Measurements from ENCODE around the gene C16orf92. TPM values are rescaled to one million over a fixed set of nuclear protein-coding genes. Genes with fewer than 3 reads are reported as not detected.

The C16orf92 gene
- total RNA-seq, 2 donors from 2014 or later = not detected

DNA sequence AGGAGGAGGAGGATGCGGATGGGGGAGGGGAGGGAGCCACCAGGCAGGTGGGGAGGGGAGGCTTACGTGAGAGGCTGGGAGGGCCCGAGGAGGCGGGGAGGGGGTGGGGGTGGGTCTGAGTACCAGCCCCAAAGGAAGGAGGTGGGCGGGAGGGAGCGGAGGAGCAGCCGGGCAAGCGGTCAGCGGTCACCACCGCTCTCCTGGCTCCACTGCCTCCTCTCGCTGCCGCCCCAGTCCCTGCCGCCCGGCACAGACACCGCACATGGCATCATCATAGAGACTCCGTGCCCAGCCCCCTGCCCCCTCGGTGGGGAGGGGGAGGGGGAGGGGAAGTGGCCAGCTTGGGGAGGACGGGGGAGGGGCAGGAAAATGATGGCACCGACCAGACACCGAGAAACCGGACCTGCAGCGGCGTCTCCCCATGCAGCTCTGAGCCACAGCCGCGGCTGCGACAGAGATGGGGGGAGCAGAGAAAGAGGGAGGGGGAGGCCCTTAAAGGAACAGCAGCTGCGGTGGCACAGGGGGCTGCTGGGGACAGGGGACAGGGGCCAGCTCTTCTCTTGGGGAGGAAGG, 7.9 kb downstream of the C16orf92 start, which contains the start of gene TLCD3B:
TLCD3B (minus strand) TSS at position 431 of the 573 bp plus-strand sequence. CDS start 744 bp downstream, outside the sequence.
- H3K9me3 Mint-ChIP-seq = no peaks in the 10 kb centered on the region
- H3K4me3 Mint-ChIP-seq = peak within 1 kb of the TSS; percentile 47
- Histone ChIP-seq H3K36me3 (ENCODE audit: control insufficient read depth, insufficient read depth, low read length) (no peaks in the 10 kb centered on the region), H3K27me3 (ENCODE audit: control insufficient read depth, insufficient read depth, low read length, poor library complexity, severe bottlenecking) (peaks cover 35% of the 10 kb centered on the region), H3K4me1 (ENCODE audit: control insufficient read depth, insufficient read depth, low read length) (no peaks in the 10 kb centered on the region), H3K9me3 (ENCODE audit: control insufficient read depth, low read length) (no peaks in the 10 kb centered on the region), H3K9ac (ENCODE audit: extremely low read depth, low read length, poor library complexity, severe bottlenecking) (no peak within 1 kb of the TSS), H3K27ac (ENCODE audit: low read depth, low read length) (no peak within 1 kb of the TSS), H3K4me3 (ENCODE audit: low read length) (peak within 1 kb of the TSS; percentile 45)
- peak; percentile 81 for DNase-seq
- no peak within 1 kb of the TSS for H3K27ac Mint-ChIP-seq
- no peaks in the 10 kb centered on the region for H3K36me3 Mint-ChIP-seq (ENCODE audit: low read depth)
- 2% methylated on average over 25 of the region's 27 CpGs; no CpG with 5 or more reads in 1 of the 2 experiments for WGBS, 2 experiments (ENCODE audit: insufficient coverage in 1 of 2, insufficient read length in 1 of 2)
- peaks cover 2% of the 10 kb centered on the region for H3K4me1 Mint-ChIP-seq
- TF ChIP-seq, protein P1, sequence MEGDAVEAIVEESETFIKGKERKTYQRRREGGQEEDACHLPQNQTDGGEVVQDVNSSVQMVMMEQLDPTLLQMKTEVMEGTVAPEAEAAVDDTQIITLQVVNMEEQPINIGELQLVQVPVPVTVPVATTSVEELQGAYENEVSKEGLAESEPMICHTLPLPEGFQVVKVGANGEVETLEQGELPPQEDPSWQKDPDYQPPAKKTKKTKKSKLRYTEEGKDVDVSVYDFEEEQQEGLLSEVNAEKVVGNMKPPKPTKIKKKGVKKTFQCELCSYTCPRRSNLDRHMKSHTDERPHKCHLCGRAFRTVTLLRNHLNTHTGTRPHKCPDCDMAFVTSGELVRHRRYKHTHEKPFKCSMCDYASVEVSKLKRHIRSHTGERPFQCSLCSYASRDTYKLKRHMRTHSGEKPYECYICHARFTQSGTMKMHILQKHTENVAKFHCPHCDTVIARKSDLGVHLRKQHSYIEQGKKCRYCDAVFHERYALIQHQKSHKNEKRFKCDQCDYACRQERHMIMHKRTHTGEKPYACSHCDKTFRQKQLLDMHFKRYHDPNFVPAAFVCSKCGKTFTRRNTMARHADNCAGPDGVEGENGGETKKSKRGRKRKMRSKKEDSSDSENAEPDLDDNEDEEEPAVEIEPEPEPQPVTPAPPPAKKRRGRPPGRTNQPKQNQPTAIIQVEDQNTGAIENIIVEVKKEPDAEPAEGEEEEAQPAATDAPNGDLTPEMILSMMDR (conservative IDR thresholded peaks at IDR 0.05) = no peak
- H3K27me3 Mint-ChIP-seq (ENCODE audit: insufficient read depth) = peaks cover 65% of the 10 kb centered on the region

- Mint-ChIP-seq H3K9me3 (no peaks in the 10 kb centered on the region), H3K27ac (no peak overlapping the region)
- H3K9ac ChIP-seq (ENCODE audit: extremely low read depth, low read length, poor library complexity, severe bottlenecking) = no peak overlapping the region
Measured at GRCh38 chr16:30031477-30031918, 8.5 kb downstream of the C16orf92 start.

DNA sequence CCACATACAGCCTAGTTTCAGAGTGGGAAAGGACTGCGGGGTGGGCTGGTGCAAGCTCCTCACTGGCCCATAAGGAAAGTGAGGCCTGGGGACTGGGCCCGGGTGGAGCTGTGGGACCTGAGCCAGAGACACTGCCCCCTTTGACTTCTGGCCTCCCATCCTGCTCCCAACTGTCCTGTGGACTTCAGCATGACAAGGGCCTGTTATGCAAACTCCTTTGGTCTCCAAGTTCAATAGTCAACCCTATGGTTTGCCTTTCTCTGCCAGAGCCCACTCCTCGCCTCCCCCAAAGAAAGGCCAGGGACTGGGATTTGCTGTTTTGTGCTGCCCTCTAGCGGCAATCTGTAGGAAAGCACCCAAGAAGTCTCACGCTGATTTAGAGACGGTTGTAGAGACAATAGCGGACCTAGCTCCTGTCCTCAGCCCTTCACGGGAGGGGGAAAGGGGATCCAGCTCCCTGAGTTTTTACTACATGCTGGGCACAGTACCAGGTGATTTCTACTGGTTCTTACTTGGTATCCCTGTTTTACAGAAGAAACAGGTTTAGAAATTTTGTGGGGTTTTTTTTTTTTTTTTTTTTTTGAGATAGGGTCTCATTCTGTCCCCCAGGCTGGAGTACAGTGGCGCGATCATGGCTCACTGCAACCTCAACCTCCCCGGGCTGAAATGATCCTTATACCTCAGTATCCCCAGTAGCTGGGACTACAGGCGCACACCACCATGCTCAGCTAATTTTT, 9.3 kb downstream of the C16orf92 start:
- DNase-seq = peak; percentile 93
- Histone ChIP-seq H3K36me3 (ENCODE audit: control insufficient read depth, insufficient read depth, low read length) (no peaks in the 10 kb centered on the region), H3K4me3 (ENCODE audit: low read length) (no peak overlapping the region), H3K9me3 (ENCODE audit: control insufficient read depth, low read length) (no peaks in the 10 kb centered on the region), H3K27me3 (ENCODE audit: control insufficient read depth, insufficient read depth, low read length, poor library complexity, severe bottlenecking) (peaks cover 42% of the 10 kb centered on the region), H3K9ac (ENCODE audit: extremely low read depth, low read length, poor library complexity, severe bottlenecking) (no peak overlapping the region), H3K27ac (ENCODE audit: low read depth, low read length) (no peak overlapping the region), H3K4me1 (ENCODE audit: control insufficient read depth, insufficient read depth, low read length) (no peaks in the 10 kb centered on the region)
- H3K4me3 Mint-ChIP-seq = peak overlapping the region; percentile 47
- H3K4me1 Mint-ChIP-seq = peaks cover 2% of the 10 kb centered on the region
- H3K9me3 Mint-ChIP-seq = no peaks in the 10 kb centered on the region
- 27 to 39% methylated on average over 8 to 12 of the region's 12 CpGs for WGBS, 2 experiments (ENCODE audit: insufficient coverage in 1 of 2, insufficient read length in 1 of 2)
- no peaks in the 10 kb centered on the region for H3K36me3 Mint-ChIP-seq (ENCODE audit: low read depth)
- peaks cover 72% of the 10 kb centered on the region for H3K27me3 Mint-ChIP-seq (ENCODE audit: insufficient read depth)
- TF ChIP-seq, protein P1 (conservative IDR thresholded peaks at IDR 0.05) = peak; percentile 91
- no peak overlapping the region for H3K27ac Mint-ChIP-seq

More at GRCh38 chr16:30031477-30031918, 8.5 kb downstream of the C16orf92 start:
- no peaks in the 10 kb centered on the region for H3K36me3 ChIP-seq (ENCODE audit: control insufficient read depth, insufficient read depth, low read length)
- DNase-seq = peak; percentile 70
- peak overlapping the region; percentile 47 for H3K4me3 Mint-ChIP-seq
- H3K36me3 Mint-ChIP-seq (ENCODE audit: low read depth) = no peaks in the 10 kb centered on the region
- no peak overlapping the region for H3K27ac ChIP-seq (ENCODE audit: low read depth, low read length)
- H3K27me3 Mint-ChIP-seq (ENCODE audit: insufficient read depth) = peaks cover 70% of the 10 kb centered on the region
- 40 to 52% methylated on average over 2 to 11 of the region's 11 CpGs for WGBS, 2 experiments (ENCODE audit: insufficient coverage in 1 of 2, insufficient read length in 1 of 2)
- H3K27me3 ChIP-seq (ENCODE audit: control insufficient read depth, insufficient read depth, low read length, poor library complexity, severe bottlenecking) = peaks cover 41% of the 10 kb centered on the region
- no peaks in the 10 kb centered on the region for H3K9me3 ChIP-seq (ENCODE audit: control insufficient read depth, low read length)
- TF ChIP-seq, protein P1 (conservative IDR thresholded peaks at IDR 0.05) = no peak
- peak overlapping the region; percentile 45 for H3K4me3 ChIP-seq (ENCODE audit: low read length)
- no peaks in the 10 kb centered on the region for H3K4me1 ChIP-seq (ENCODE audit: control insufficient read depth, insufficient read depth, low read length)
- H3K4me1 Mint-ChIP-seq = peaks cover 2% of the 10 kb centered on the region

Data from endodermal cell (in vitro differentiated cells).